ENCODE results near the gene KIFC3. TPM values are rescaled to one million over a fixed set of nuclear protein-coding genes. Genes with fewer than 3 reads are reported as not detected.

Gene KIFC3
- total and polyA plus RNA-seq, 7 donors, result 2.5 to 31.2 (median 10.0) TPM

DNA sequence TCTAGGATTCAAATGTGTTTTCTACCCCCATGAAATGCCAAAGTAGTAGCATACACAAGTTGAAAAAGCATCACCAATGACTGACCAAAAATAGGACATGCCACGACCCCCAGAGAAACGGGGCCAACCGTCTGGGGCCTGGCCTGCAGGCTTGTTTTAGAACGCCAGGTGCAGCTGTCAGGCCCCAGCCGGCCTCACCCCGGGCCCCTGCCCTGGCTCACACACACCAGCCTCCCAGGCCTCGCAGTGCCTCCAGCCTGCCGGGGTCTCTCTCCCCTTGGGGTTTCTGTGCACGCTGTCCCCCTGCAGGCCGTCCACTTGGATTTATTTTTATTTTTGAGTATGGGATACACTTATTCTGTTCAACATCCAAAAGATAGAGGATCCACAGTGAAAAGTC, 58.8 kb downstream of the KIFC3 start:
- WGBS, 2 donors, result 86 to 93% methylated on average over 10 of the region's 10 CpGs
- Histone ChIP-seq H3K9me3 (no peaks in the 10 kb centered on the region), H3K27ac (no peak overlapping the region), H3K36me3 (peaks cover 0 to 23% (median 3%) of the 10 kb centered on the region in 4 donors), H3K4me3 (no peak overlapping the region), H3K4me1 (no peaks in the 10 kb centered on the region), H3K27me3 (no peaks in the 10 kb centered on the region)
- intact Hi-C loops (cut with DNase I), result no loop called here
- no peak for DNase-seq
- TF ChIP-seq POLR2A (IDR thresholded peaks at IDR 0.05), result no peak
- TF ChIP-seq EP300 (IDR thresholded peaks at IDR 0.05), result no peak
- TF ChIP-seq, protein P1, sequence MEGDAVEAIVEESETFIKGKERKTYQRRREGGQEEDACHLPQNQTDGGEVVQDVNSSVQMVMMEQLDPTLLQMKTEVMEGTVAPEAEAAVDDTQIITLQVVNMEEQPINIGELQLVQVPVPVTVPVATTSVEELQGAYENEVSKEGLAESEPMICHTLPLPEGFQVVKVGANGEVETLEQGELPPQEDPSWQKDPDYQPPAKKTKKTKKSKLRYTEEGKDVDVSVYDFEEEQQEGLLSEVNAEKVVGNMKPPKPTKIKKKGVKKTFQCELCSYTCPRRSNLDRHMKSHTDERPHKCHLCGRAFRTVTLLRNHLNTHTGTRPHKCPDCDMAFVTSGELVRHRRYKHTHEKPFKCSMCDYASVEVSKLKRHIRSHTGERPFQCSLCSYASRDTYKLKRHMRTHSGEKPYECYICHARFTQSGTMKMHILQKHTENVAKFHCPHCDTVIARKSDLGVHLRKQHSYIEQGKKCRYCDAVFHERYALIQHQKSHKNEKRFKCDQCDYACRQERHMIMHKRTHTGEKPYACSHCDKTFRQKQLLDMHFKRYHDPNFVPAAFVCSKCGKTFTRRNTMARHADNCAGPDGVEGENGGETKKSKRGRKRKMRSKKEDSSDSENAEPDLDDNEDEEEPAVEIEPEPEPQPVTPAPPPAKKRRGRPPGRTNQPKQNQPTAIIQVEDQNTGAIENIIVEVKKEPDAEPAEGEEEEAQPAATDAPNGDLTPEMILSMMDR (IDR thresholded peaks at IDR 0.05), result no peak
- TF ChIP-seq POLR2AphosphoS5 (IDR thresholded peaks at IDR 0.05), result no peak

DNA sequence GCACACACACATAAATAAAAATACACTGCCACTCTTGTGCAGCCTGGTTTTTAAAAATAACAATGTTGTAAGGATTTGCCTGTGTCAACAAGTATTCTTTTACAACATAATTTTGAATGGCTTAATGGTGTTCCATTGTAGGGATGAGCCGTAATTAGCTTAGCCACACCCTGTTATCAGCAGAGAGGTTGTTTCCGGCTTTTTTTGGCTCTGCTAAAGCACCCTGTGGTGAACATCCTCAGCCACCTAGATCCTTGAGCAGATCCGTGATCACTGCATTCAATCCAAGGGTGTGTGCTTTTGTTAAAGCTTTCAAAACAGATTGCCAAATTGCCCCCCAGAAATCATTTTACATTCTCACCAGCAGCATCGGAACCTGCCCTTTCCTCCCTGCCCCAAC, 59.7 kb downstream of the KIFC3 start:
- Histone ChIP-seq H3K9me3 (no peaks in the 10 kb centered on the region), H3K36me3 (peaks cover 0 to 26% (median 2%) of the 10 kb centered on the region in 4 donors), H3K4me1 (no peaks in the 10 kb centered on the region), H3K4me3 (no peak overlapping the region), H3K27ac (no peak overlapping the region), H3K27me3 (no peaks in the 10 kb centered on the region)
- 48 to 77% methylated on average over 4 of the region's 4 CpGs for WGBS, 2 donors
- TF ChIP-seq POLR2A (IDR thresholded peaks at IDR 0.05), result no peak
- no peak for TF ChIP-seq POLR2AphosphoS5 (IDR thresholded peaks at IDR 0.05)
- TF ChIP-seq, protein P1 (IDR thresholded peaks at IDR 0.05), result no peak
- TF ChIP-seq EP300 (IDR thresholded peaks at IDR 0.05), result no peak
- no peak for DNase-seq
- intact Hi-C loops (cut with DNase I), result no loop called here

DNA sequence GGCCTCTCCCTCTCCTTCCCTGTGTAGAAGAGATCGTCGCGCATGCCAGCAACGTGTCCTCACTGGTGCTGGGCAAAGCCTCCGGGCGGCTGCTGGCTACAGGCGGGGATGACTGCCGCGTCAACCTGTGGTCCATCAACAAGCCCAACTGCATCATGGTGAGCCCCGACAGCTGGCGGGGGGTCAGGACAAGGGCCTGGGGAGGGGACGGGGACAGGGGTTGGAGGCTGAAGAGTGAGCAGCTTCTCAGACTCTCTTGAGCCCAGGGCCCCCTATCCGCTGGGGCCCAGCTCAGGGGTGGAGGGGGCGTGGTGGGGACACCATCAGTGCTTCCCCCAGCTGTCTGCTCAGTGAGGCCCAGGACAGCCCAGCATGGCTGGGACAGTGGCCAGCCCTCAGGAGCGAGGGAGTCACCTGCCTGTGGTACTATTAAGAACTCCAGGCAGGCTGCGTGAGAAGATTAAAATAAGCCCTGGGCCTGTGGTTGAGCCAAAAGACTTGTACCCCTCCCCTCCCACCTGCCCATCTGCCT, 60.6 kb downstream of the KIFC3 start:
- no peak for DNase-seq
- no peaks in the 10 kb centered on the region for H3K27me3 ChIP-seq

DNA sequence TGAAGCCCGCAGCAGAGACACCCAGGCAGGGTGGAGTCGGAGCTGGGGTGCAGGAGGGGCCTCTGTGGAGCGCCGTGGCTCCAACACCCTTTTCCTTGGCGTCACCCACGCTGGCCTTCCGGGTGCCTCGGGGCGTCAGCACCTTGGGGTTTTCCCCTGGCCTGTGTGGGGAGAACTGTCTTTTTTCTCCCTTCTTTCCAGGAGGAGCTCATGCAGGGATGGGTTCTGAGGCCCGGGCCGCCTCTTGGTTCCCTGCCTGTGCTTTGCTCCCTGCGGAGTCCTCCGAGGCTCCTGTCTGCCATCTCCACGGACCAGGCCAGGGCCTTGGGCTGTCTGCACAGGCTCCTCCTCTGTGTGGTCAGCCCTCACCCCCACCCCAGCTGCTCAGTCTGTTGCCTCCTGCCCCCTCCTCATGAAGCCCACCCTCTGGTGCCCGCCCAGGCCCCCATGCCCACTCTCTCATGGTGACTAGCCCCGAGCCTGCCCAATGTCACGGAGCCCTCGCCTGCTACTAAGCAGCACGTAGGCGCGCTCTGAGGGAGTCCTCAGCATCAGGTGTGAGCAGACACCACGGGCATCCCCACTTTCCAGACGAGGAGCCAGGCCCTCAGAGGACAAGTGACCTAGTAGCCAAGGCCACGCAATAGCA, 61.7 kb downstream of the KIFC3 start:
- Histone ChIP-seq H3K36me3 (peaks cover 0 to 20% (median 2%) of the 10 kb centered on the region in 4 donors), H3K27ac (no peak overlapping the region), H3K27me3 (no peaks in the 10 kb centered on the region), H3K4me3 (no peak overlapping the region), H3K9me3 (no peaks in the 10 kb centered on the region), H3K4me1 (peaks cover 0 to 16% (median 14%) of the 10 kb centered on the region in 4 donors)
- intact Hi-C loops (cut with DNase I), result no loop called here
- TF ChIP-seq, protein P1 (IDR thresholded peaks at IDR 0.05), result no peak
- no peak for TF ChIP-seq POLR2A (IDR thresholded peaks at IDR 0.05)
- TF ChIP-seq EP300 (IDR thresholded peaks at IDR 0.05), result no peak
- no peak for TF ChIP-seq POLR2AphosphoS5 (IDR thresholded peaks at IDR 0.05)
- 95 to 96% methylated on average over 24 of the region's 24 CpGs for WGBS, 2 donors
- no peak for DNase-seq

More for the DNA sequence above, 60.6 kb downstream of the KIFC3 start:
- Histone ChIP-seq H3K9me3 (no peaks in the 10 kb centered on the region), H3K4me1 (peaks cover 0 to 7% (median 5%) of the 10 kb centered on the region in 4 donors), H3K4me3 (no peak overlapping the region), H3K27ac (no peak overlapping the region), H3K36me3 (peaks cover 0 to 20% (median 2%) of the 10 kb centered on the region in 4 donors)
- TF ChIP-seq POLR2AphosphoS5 (IDR thresholded peaks at IDR 0.05) (no peak), EP300 (IDR thresholded peaks at IDR 0.05) (no peak)
- TF ChIP-seq, protein P1 (IDR thresholded peaks at IDR 0.05), result no peak
- intact Hi-C loops (cut with DNase I), result no loop called here
- WGBS, 2 donors, result 94% methylated on average over 16 of the region's 16 CpGs

Measured in sigmoid colon (tissue), 7 donors.